GM12878 (cell line): ENCODE measurements around the gene NFATC2. TPM values are rescaled to one million over a fixed set of nuclear protein-coding genes. Genes with fewer than 3 reads are reported as not detected.

Experiments used
- ATAC-seq: fragments of 200-7000 bp; cut with Tn5 transposase; 3 replicates; pipeline ENCODE4 v1.9.1; 2020; ENCODE audit warnings: mild to moderate bottlenecking, moderate library complexity
- BruUV-seq: library from RNA; stranded (reverse); fragments of 400-500 nt; replicated peaks from 2 replicates; lab custom pipeline; 2021; lab: Mats Ljungman, UMichigan
- CTCF ChIA-PET: fragments of 300-600 bp; sonication (Branson Sonifier 250); formaldehyde crosslinking; extraction: SDS; loops from one replicate; lab custom pipeline; 2021; ENCODE audit warnings: inconsistent platforms; lab: Yijun Ruan, JAX
- POLR2A ChIA-PET: fragments of 350-600 bp; formaldehyde crosslinking; extraction: SDS; loops from one replicate; lab custom pipeline; 2021; ENCODE audit warnings: inconsistent platforms; lab: Charles Lee
- RAD21 ChIA-PET: fragments of 300-600 bp; sonication (Branson Sonifier 250); formaldehyde crosslinking; loops from one replicate; lab custom pipeline; 2023; ENCODE audit warnings: antibody characterized with exemption; ENCODE audit not compliant: unreplicated experiment; lab: Charles Lee
- SMC1A ChIA-PET: fragments of 300-600 bp; sonication (Branson Sonifier 250); formaldehyde crosslinking; loops from one replicate; lab custom pipeline; 2023; ENCODE audit not compliant: unreplicated experiment, uncharacterized antibody; lab: Charles Lee
- DNase-seq: peaks from one replicate; pipeline ENCODE4 v3.0.0-alpha.2; 2011; ENCODE audit warnings: low read depth, low spot score
- FAIRE-seq: peaks from 3 replicates; lab custom pipeline; 2011; peaks lifted over from hg19 to GRCh38; lab: Jason Lieb, UNC
- H2AFZ ChIP-seq: 2 replicates; pipeline ENCODE4 v1.6.0; 2011; ENCODE audit warnings: low read depth, low read length, control low read depth; ENCODE audit not compliant: control insufficient read depth
- H3K27ac ChIP-seq: 2 replicates; pipeline ENCODE4 v1.5.1; 2011; ENCODE audit warnings: control low read depth; ENCODE audit not compliant: control insufficient read depth, insufficient read depth
- H3K27me3 ChIP-seq, 2 experiments: replicated peaks in 1 of 2; 2 replicates each; pipeline versions ENCODE4 v1.6.0 to v1.6.1; 2011; ENCODE audit warnings: low read length in 1 of 2; ENCODE audit not compliant: control insufficient read depth in 2 of 2, insufficient read depth in 2 of 2
- H3K36me3 ChIP-seq, 2 experiments: 2 replicates each; pipeline ENCODE4 v1.5.1; 2011; ENCODE audit warnings: low read length in 1 of 2; ENCODE audit not compliant: control insufficient read depth in 2 of 2, insufficient read depth in 2 of 2
- H3K4me1 ChIP-seq: 2 replicates; pipeline ENCODE4 v1.6.1; 2011; ENCODE audit warnings: mild to moderate bottlenecking, low read length, moderate library complexity, mixed read lengths; ENCODE audit not compliant: control insufficient read depth, insufficient read depth
- H3K4me2 ChIP-seq: 2 replicates; pipeline ENCODE4 v1.6.0; 2011; ENCODE audit warnings: control low read depth; ENCODE audit not compliant: control insufficient read depth, insufficient read depth
- H3K4me3 ChIP-seq: fragments of 200-600 bp; sonication (generic); 2 replicates; pipeline ENCODE4 v1.5.1; 2016
- H3K79me2 ChIP-seq: 2 replicates; pipeline ENCODE4 v1.6.0; 2011; ENCODE audit warnings: low read length; ENCODE audit not compliant: control insufficient read depth, insufficient read depth
- H3K9ac ChIP-seq: 2 replicates; pipeline ENCODE4 v1.8.0; 2011; ENCODE audit warnings: low read length, control low read depth, mixed read lengths; ENCODE audit not compliant: control insufficient read depth, insufficient read depth
- H3K9me3 ChIP-seq: replicated peaks from 3 replicates; pipeline ENCODE4 v1.5.1; 2011; ENCODE audit warnings: mild to moderate bottlenecking, low read length; ENCODE audit not compliant: control insufficient read depth, insufficient read depth
- H4K20me1 ChIP-seq: 2 replicates; pipeline ENCODE4 v1.6.0; 2011; ENCODE audit not compliant: control insufficient read depth, insufficient read depth
- CBX3 ChIP-seq: fragments of 200-600 bp; sonication (generic); IDR thresholded peaks from 2 replicates; pipeline ENCODE4 v1.6.1; 2016; ENCODE audit warnings: low read depth, borderline replicate concordance
- CBX5 ChIP-seq: sonication (generic); IDR thresholded peaks from 2 replicates; pipeline ENCODE4 v1.6.1; 2016; ENCODE audit warnings: low read depth, moderate library complexity, mild to moderate bottlenecking, inconsistent platforms
- CHD1 ChIP-seq: IDR thresholded peaks from 2 replicates; pipeline ENCODE4 v1.6.1; 2012; ENCODE audit warnings: low read depth, low read length, improper control_type of control experiment
- CHD2 ChIP-seq: IDR thresholded peaks from 2 replicates; pipeline ENCODE4 v1.6.1; 2011; ENCODE audit warnings: low read depth, low read length, improper control_type of control experiment, borderline replicate concordance
- CHD4 ChIP-seq: fragments of 200-600 bp; sonication (generic); IDR thresholded peaks from 2 replicates; pipeline ENCODE4 v1.6.1; 2016; ENCODE audit warnings: mild to moderate bottlenecking
- CUX1 ChIP-seq: IDR thresholded peaks from 2 replicates; pipeline ENCODE4 v1.6.1; 2012; ENCODE audit warnings: improper control_type of control experiment, low read depth, low read length; ENCODE audit not compliant: insufficient replicate concordance
- DPF2 ChIP-seq: fragments of 450-650 bp; IDR thresholded peaks from 2 replicates; pipeline ENCODE4 v1.6.1; 2017; ENCODE audit warnings: mild to moderate bottlenecking
- EGR1 ChIP-seq, 2 experiments: IDR thresholded peaks; 1 replicate in 1 of 2; 2 replicates in 1 of 2; pipeline ENCODE4 v1.6.1; 2011 to 2012; ENCODE audit warnings: low read depth in 2 of 2, low read length in 2 of 2, borderline replicate concordance in 1 of 2, mild to moderate bottlenecking in 1 of 2, moderate library complexity in 1 of 2
- HDAC6 ChIP-seq: fragments of 200-600 bp; sonication (generic); IDR thresholded peaks from one replicate; pipeline ENCODE4 v1.8.0; 2017; ENCODE audit warnings: antibody characterized with exemption; ENCODE audit not compliant: unreplicated experiment
- IRF4 ChIP-seq: IDR thresholded peaks from 2 replicates; pipeline ENCODE4 v1.6.1; 2011; ENCODE audit warnings: low read depth, low read length
- KDM1A ChIP-seq: fragments of 200-600 bp; sonication (generic); IDR thresholded peaks from 2 replicates; pipeline ENCODE4 v1.6.1; 2016; ENCODE audit warnings: borderline replicate concordance
- MYB ChIP-seq: fragments of 150-350 bp; IDR thresholded peaks from 2 replicates; pipeline ENCODE4 v1.6.1; 2014; ENCODE audit warnings: mild to moderate bottlenecking, low read depth, low read length, borderline replicate concordance
- NRF1 ChIP-seq: conservative IDR thresholded peaks from 2 replicates; pipeline ENCODE4 v1.6.1; 2011; ENCODE audit warnings: mild to moderate bottlenecking, low read depth, low read length, improper control_type of control experiment
- RAD51 ChIP-seq: fragments of 450-650 bp; IDR thresholded peaks from 2 replicates; pipeline ENCODE4 v1.6.1; 2016; ENCODE audit warnings: moderate library complexity, mild to moderate bottlenecking, inconsistent platforms
- RBBP5 ChIP-seq: fragments of 200-600 bp; sonication (generic); conservative IDR thresholded peaks from 2 replicates; pipeline ENCODE4 v1.6.1; 2016
- RCOR1 ChIP-seq: conservative IDR thresholded peaks from 2 replicates; pipeline ENCODE4 v1.6.1; 2012; ENCODE audit warnings: low read depth, low read length, improper control_type of control experiment
- SIN3A ChIP-seq: IDR thresholded peaks from 2 replicates; pipeline ENCODE4 v1.6.1; 2012; ENCODE audit warnings: low read depth, low read length, improper control_type of control experiment
- SKIL ChIP-seq: fragments of 450-650 bp; IDR thresholded peaks from 2 replicates; pipeline ENCODE4 v1.6.1; 2017; ENCODE audit warnings: mild to moderate bottlenecking, low read depth, inconsistent platforms; ENCODE audit not compliant: poor library complexity, severe bottlenecking
- SUPT20H ChIP-seq: IDR thresholded peaks from 2 replicates; pipeline ENCODE4 v1.6.1; 2011; ENCODE audit warnings: low read depth, mild to moderate bottlenecking, low read length, moderate library complexity, borderline replicate concordance; ENCODE audit not compliant: control insufficient read depth
- ZNF622 ChIP-seq: fragments of 450-650 bp; IDR thresholded peaks from 2 replicates; pipeline ENCODE4 v1.6.1; 2017; ENCODE audit warnings: mild to moderate bottlenecking, inconsistent platforms
- WGBS: methylation state at CpG from one replicate; pipeline ENCODE4 v1.1.6; 2016; ENCODE audit warnings: low lambda C conversion rate; ENCODE audit not compliant: insufficient replicate concordance, insufficient coverage; ENCODE audit errors: missing lambda C conversion rate; 5-methylcytosine and 5-hydroxymethylcytosine counted together
- in situ Hi-C: fragments of 300-500 bp; cut with MboI; formaldehyde crosslinking; loops from 9 replicates; pipeline ENCODE4 v1.14.3; 2018; ENCODE audit warnings: mixed read lengths
- intact Hi-C: fragments of 100-400 bp; cut with micrococcal nuclease; formaldehyde crosslinking; loops from one replicate; pipeline ENCODE4 v1.14.2; 2022; ENCODE audit not compliant: unreplicated experiment
- polyA plus RNA-seq, 11 experiments: library from polyadenylated mRNA; depleted of rRNA in 4 of 11; unstranded in 6 of 11; stranded (reverse) in 5 of 11; fragments of >200 nt; fragmentation: Nextera tagmentation in 4 of 11; fragmentation: Illumina TruSeq in 1 of 11; extraction: Ambion mirVana in 4 of 11; extraction: Trizol in 1 of 11; gene quantifications; 1 replicate in 1 of 11; 2 replicates in 10 of 11; pipeline versions ENCODE4 v1.2.1 to v1.2.3, GENCODE V29; 2011 to 2016; ENCODE audit warnings: inconsistent platforms in 2 of 11, missing spikeins in 2 of 11, low read depth in 1 of 11
- total RNA-seq, 4 experiments: library from RNA; depleted of rRNA in 3 of 4; stranded (reverse); fragments of >200 nt in 3 of 4; fragmentation: Illumina TruSeq in 1 of 4; extraction: Trizol in 1 of 4; gene quantifications; 2 replicates each; pipeline versions ENCODE4 v1.2.1 to v1.2.3, GENCODE V29; 2013 to 2021

NFATC2 gene
- total and polyA plus RNA-seq, 10 of the 15 experiments (the other 5 are each of a cell fraction or from before 2014, with no cell fraction given), result 3.3 to 20.0 (median 7.3) TPM

DNA sequence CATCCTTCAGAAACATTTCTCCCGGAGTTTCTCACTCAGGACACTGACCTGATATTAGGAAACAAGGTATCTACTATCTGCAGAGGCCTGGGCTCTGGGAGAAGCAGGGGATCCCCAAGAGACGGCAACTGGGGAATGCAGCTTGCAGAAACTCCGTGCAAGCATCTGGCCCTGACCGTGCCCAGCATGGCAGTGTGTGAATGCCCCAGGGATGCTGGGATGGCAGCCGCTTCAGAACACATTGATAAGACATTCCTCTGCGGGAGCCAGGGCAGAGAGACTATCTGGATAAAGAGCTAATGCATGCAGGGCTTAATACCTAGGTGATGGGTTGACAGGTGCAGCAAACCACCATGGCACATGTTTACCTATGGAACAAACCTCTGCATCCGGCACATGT, 55.4 kb downstream of the NFATC2 start:
- H3K27me3 ChIP-seq, result no peaks in the 10 kb centered on the region
- no peak for FAIRE-seq
- TF ChIP-seq SKIL, result no peak
- no peak for TF ChIP-seq NRF1
- no peak for TF ChIP-seq EGR1 (IDR thresholded peaks at IDR 0.05; ENCODE audit: borderline replicate concordance in 1 of 2, low read depth in 2 of 2, low read length in 2 of 2)
- TF ChIP-seq ZNF622, result no peak
- TF ChIP-seq RBBP5, result no peak
- TF ChIP-seq CBX3, result no peak
- TF ChIP-seq CUX1, result no peak
- TF ChIP-seq SIN3A, result no peak
- no peak for TF ChIP-seq CHD1
- no peak for TF ChIP-seq CHD4
- TF ChIP-seq HDAC6, result no peak
- no peak for TF ChIP-seq IRF4
- TF ChIP-seq DPF2, result no peak
- no peak for TF ChIP-seq KDM1A
- no peak for TF ChIP-seq MYB
- no peak for TF ChIP-seq SUPT20H
- TF ChIP-seq CHD2, result no peak
- no peak for TF ChIP-seq RCOR1
- no peak for TF ChIP-seq RAD51
- no peak for TF ChIP-seq CBX5
- no peak overlapping the region for H2AFZ ChIP-seq
- intact Hi-C loops, result loop anchor here (10.0 kb wide), 1 partner anchor 108 kb away; no protein-coding TSS in a partner anchor
- no peak overlapping the region for H3K4me2 ChIP-seq
- H4K20me1 ChIP-seq, result no peaks in the 10 kb centered on the region
- in situ Hi-C loops, result loop anchor here (5.0 kb wide), 1 partner anchor 50 kb away; no protein-coding TSS in a partner anchor
- H3K4me1 ChIP-seq, result peaks cover 6% of the 10 kb centered on the region
- H3K9me3 ChIP-seq, result no peaks in the 10 kb centered on the region; the same call in 2 of the 3 replicates
- no peak overlapping the region for H3K9ac ChIP-seq
- BruUV-seq, result no TSS peak
- POLR2A ChIA-PET, result interaction anchor here (0.6 kb wide), 1 partner anchor 186 kb away, joined by 5 read pairs; no protein-coding TSS in a partner anchor
- SMC1A ChIA-PET, result no interaction called here
- RAD21 ChIA-PET, result no interaction called here
- no peak for DNase-seq
- H3K36me3 ChIP-seq, result peaks cover 7 to 10% of the 10 kb centered on the region in 2 experiments
- CTCF ChIA-PET, result no interaction called here
- H3K4me3 ChIP-seq, result no peak overlapping the region
- 69% methylated on average over 7 of the region's 7 CpGs for WGBS
- H3K79me2 ChIP-seq, result peaks cover 1% of the 10 kb centered on the region
- H3K27ac ChIP-seq, result no peak overlapping the region
- ATAC-seq, result no peak
